T-helper 9 cell (primary cell): ENCODE data around the gene GPR137.

Experiments used
- DNase-seq: peaks from one replicate; pipeline ENCODE4 v3.0.0-alpha.2; 2020

GPR137 gene

DNA sequence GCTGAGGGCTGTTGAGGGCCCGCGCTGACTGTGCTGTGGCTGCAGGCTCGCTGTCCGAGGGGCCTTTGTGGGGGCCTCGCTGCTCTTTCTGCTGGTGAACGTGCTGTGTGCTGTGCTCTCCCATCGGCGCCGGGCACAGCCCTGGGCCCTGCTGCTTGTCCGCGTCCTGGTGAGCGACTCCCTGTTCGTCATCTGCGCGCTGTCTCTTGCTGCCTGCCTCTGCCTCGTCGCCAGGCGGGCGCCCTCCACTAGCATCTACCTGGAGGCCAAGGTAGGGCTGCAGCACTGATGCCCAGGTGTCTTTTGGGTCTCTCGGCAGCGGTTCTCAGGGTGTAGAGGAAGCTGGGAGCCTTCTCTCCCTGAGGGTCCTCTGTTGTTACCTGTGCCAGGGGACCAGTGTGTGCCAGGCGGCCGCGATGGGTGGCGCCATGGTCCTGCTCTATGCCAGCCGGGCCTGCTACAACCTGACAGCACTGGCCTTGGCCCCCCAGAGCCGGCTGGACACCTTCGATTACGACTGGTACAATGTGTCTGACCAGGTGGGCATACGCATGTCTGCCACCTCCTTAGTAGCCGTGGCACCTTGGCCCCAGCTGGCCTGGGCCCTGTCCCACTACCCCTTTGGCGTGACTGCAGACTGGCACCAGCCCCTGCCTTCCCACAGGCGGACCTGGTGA is 2.2 kb downstream of the GPR137 start:
- no peak for DNase-seq

- no peak for DNase-seq
These were observed 2.7 kb downstream of the GPR137 start for GRCh38 chr11:64288353-64288750.

DNA sequence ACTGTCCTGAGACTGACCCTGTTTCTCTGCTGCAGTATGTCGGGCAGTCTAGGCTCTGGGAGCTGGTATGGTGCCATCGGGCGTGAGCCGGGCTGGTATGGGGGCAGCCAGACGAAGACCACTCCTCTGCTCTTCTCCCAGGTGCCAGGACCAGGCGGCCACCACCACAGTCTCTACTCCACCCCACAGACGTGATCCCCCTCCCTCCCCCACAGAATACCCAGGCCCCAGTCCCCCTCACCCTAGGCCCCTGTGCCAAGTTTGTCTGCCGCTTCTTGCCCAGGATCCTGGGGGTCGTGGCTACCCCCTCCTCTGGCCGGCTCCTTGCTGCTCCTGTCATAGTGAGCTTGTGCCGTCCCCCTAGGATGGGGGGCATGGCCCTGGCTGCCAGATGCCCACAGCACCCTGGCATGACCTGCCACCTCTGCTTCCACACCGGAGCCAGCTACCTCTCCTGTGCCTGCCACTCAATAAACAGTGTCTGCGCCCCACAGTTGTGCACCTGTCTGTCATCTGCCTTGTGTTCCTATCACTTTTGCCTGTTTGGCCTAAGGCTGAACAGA is 3.4 kb downstream of the GPR137 start:
- no peak for DNase-seq

DNA sequence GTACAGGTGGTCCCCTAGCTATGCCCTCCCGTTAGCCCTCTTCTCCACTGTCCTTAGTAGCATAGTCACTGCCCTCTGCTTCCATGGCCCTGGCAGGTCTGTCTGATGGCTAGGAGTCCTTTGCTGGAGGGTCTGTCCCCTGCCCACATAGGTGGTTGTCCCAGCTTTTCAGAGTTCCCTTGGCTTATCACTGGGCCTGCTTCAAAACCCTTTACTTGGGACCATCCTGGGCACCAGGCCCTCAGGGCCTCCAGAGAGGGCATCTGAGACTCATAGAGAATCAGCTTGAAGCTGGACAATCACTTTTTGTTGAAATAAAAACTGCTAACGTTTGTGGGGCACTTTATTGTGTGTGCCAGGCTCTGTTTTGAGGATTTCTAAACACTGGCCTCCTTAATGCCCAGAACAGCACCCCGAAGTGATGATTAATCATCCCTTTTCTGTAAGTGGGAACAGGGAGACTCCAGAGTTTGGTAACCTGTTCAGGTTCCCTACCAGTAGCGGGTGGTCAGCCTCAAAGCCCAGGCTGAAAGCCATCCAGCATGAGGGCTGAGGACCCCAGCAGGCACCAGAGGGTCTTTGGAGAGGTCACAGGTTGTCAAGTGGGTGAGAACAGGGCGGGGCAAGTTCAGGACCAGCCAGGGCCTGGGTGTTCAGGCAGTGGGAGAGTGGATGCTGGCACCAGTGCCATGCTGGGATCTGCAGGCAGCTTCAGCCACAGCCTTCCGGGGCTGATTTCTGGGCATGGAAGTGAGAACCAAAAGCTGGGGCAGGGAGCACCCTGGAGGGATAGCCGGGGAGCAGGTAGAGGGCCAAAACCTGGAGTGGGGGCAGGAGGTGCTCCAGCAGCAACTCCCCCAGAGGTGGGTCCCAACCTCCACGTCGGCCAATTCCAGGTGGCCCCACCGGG is 5.0 kb downstream of the GPR137 start:
- no peak for DNase-seq

DNA sequence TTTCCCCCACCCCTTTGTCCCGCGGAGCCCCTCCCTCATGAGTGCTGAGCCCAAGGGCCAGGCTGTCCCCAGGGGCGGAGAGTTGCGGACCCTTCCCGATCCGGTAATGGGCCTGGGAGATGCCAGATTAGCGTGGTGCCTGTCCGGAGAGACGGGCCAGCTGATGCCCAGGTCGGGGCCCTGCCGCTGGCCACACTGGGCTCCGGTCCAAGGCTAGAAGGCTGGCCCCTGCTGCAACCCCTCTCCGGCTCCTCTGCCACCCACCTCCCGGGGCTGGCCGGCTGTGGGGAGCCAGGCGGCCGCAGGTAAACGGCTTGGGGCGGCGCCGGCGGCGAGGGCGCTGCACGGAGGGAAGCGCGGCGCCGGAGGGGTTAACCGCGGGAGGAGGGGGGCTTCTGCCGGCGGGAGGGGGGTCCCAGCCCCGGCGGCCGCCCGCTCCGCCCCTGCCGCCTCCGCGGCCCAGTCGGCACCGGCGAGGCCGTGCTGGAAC is 5.7 kb downstream of the GPR137 start, which contains the start of gene KCNK4:
Gene KCNK4 (plus strand): TSS at position 41 of the 490 bp plus-strand sequence. CDS start 1,717 bp downstream, outside the sequence.
- no peak for DNase-seq

GRCh38 chr11:64291752-64292459 is 6.3 kb downstream of the GPR137 start:
- DNase-seq = no peak

- DNase-seq = no peak
These were observed 7.0 kb downstream of the GPR137 start for GRCh38 chr11:64292460-64293254.

DNA sequence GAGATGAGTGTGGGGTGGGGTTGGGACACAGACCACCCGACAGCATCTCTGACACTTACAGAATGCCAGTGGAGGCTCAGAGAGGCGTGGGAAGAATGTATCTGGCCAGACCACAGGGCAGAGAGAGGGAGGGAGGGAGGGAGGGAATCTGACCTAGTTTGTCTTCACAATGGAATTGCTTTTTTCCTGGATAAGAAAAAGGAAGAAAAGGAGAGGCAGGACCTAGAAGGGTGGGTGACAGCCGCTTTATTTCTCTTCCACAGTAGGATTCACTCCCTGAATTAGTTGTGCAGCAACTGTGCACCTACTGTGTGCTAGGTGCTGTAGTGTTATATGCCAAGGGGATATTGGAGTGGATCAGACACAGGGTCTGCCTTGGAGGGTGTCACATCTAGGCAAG is 9.1 kb downstream of the GPR137 start:
- no peak for DNase-seq

GRCh38 chr11:64295760-64296159 is 10.1 kb downstream of the GPR137 start:
- DNase-seq = no peak

- DNase-seq = no peak
These were observed 10.6 kb downstream of the GPR137 start for GRCh38 chr11:64296236-64296635.

DNA sequence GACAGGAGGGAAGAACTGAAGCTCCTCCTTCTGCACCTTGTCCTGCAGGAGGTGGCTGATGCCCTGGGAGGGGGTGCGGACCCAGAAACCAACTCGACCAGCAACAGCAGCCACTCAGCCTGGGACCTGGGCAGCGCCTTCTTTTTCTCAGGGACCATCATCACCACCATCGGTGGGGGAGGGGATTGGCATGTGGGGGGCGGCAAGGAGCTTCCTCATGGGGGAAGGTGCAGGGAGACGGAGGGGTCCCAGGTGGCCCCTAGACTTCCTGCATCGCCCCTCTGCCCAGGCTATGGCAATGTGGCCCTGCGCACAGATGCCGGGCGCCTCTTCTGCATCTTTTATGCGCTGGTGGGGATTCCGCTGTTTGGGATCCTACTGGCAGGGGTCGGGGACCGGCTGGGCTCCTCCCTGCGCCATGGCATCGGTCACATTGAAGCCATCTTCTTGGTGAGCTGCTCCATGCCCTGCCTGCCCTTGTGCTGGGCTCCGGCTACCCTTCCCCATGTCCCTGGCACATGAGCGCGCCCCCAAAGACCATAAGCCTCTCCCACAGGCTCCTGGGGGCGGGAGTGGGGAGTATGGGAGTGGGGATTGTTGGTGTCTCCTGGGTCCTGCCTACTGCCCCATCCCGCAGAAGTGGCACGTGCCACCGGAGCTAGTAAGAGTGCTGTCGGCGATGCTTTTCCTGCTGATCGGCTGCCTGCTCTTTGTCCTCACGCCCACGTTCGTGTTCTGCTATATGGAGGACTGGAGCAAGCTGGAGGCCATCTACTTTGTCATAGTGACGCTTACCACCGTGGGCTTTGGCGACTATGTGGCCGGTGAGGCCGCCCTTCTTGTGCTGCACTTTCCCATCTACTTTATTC is 11.4 kb downstream of the GPR137 start:
- no peak for DNase-seq

DNA sequence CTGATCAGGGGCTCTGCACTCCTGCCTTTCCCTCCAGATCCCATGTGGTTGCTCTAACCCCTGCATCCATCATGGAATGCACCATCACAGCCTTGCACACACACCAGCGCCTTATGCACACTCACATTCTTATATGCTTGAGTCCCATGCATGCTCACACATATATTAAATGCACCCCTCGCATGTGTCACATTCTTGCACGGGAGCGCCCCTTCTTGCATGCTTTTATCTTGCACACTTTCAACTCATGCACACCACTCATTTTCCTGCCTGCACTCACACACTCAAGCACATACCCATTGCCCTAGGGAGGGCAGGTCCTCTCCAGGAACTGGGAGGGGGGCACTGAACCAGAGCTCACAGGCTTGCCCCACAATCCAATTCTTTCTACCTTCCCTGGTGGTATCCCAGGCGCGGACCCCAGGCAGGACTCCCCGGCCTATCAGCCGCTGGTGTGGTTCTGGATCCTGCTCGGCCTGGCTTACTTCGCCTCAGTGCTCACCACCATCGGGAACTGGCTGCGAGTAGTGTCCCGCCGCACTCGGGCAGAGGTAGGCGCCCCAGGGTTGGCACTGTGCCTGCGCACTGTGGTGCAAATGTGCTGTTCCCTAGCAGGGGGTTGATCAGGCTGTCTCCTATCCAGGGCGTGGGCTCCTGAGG is 12.2 kb downstream of the GPR137 start:
- no peak for DNase-seq

DNA sequence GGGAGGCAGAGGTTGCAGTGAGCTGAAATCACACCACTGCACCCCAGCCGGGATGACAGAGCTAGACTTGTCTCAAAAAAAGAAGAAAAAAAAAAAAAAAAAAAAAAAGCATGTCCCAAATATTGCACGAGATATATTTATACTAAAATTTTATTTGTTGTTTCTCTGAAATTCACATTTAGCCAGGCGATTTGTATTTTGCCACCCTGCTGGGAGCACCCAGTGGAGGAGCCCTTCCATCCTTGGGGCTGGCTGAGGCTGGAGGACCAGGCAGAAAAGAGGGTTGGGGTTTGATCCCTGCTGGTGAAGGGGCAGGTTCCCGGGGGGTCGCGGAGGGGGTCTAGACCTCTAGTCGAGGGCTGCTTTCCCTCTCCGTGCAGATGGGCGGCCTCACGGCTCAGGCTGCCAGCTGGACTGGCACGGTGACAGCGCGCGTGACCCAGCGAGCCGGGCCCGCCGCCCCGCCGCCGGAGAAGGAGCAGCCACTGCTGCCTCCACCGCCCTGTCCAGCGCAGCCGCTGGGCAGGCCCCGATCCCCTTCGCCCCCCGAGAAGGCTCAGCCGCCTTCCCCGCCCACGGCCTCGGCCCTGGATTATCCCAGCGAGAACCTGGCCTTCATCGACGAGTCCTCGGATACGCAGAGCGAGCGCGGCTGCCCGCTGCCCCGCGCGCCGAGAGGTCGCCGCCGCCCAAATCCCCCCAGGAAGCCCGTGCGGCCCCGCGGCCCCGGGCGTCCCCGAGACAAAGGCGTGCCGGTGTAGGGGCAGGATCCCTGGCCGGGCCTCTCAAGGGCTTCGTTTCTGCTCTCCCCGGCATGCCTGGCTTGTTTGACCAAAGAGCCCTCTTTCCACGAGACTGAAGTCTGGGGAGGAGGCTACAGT is 13.6 kb downstream of the GPR137 start:
- no peak for DNase-seq

- DNase-seq = no peak
These were observed 14.4 kb downstream of the GPR137 start, which contains the start of gene CATSPERZ for GRCh38 chr11:64299847-64300648. TSS of gene CATSPERZ (plus strand) at chr11:64300358. CDS start at chr11:64300411, 53 bp downstream.

GRCh38 chr11:64303109-64304031 is 17.7 kb downstream of the GPR137 start:
- no peak for DNase-seq

GRCh38 chr11:64304032-64304315 is 18.3 kb downstream of the GPR137 start:
- no peak for DNase-seq

- DNase-seq = peak; percentile 97
These were observed 18.8 kb downstream of the GPR137 start for GRCh38 chr11:64304316-64305072.
